ENCODE results near the gene SYT17.

- no peak for TF ChIP-seq POLR2A (IDR thresholded peaks at IDR 0.05)
- TF ChIP-seq, protein P1, sequence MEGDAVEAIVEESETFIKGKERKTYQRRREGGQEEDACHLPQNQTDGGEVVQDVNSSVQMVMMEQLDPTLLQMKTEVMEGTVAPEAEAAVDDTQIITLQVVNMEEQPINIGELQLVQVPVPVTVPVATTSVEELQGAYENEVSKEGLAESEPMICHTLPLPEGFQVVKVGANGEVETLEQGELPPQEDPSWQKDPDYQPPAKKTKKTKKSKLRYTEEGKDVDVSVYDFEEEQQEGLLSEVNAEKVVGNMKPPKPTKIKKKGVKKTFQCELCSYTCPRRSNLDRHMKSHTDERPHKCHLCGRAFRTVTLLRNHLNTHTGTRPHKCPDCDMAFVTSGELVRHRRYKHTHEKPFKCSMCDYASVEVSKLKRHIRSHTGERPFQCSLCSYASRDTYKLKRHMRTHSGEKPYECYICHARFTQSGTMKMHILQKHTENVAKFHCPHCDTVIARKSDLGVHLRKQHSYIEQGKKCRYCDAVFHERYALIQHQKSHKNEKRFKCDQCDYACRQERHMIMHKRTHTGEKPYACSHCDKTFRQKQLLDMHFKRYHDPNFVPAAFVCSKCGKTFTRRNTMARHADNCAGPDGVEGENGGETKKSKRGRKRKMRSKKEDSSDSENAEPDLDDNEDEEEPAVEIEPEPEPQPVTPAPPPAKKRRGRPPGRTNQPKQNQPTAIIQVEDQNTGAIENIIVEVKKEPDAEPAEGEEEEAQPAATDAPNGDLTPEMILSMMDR (IDR thresholded peaks at IDR 0.05), result no peak
Observed at GRCh38 chr16:19242186-19242585, 74.1 kb downstream of the SYT17 start.
